NCI-H2227 (cell line): ENCODE data around the gene LTBP4.
"Not testable (repeated sequence)": the region's sequence is repeated elsewhere in the genome, so short reads cannot be mapped to it uniquely, and the experiment has no call there.

Source experiments
- DNase-seq: peaks from one replicate; lab custom pipeline; 2025; ENCODE audit not compliant: unreplicated experiment; lab: John Stamatoyannopoulos, UW

The LTBP4 gene

DNA sequence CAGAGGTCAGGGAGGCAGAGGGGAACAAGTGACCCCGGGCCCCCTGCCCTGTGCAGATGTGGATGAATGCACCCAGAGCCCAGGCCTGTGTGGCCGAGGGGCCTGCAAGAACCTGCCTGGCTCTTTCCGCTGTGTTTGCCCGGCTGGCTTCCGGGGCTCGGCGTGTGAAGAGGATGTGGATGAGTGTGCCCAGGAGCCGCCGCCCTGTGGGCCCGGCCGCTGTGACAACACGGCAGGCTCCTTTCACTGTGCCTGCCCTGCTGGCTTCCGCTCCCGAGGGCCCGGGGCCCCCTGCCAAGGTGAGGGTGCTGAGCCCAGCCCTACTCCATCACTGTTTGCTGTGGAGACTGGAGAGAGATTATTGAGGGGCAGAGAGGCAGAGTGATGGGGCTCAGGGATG lies 9.9 kb downstream of the LTBP4 start:
- no peak for DNase-seq

DNA sequence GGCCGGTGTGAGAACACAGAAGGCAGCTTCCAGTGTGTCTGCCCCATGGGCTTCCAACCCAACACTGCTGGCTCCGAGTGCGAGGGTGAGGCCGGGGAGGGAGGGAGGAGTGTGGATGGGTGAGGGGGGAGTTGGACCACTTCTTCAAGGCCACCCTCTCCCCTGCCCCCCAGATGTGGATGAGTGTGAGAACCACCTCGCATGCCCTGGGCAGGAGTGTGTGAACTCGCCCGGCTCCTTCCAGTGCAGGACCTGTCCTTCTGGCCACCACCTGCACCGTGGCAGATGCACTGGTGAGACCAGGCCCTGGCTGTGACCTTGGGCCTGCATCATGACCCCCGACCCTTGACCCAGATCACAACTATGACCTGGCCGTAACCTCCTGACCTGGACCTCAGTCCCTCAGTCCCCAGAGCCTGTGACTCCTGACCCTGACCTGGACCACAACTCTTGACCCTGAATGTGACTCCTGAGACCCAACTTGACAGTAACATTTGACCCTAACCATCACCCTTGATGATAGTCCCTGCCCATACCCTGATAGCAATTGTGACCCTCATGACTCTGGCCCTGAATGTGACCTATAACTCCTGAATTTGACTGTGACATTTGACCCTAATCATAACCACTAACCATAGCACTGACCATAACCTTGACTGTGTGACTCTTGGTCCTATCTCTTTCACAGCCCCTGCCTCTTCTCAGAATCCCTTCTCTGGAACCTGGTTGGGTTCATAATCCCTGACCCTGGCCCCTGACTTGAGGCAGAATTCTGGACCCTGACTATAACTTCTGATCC lies 10.9 kb downstream of the LTBP4 start:
- no peak for DNase-seq

DNA sequence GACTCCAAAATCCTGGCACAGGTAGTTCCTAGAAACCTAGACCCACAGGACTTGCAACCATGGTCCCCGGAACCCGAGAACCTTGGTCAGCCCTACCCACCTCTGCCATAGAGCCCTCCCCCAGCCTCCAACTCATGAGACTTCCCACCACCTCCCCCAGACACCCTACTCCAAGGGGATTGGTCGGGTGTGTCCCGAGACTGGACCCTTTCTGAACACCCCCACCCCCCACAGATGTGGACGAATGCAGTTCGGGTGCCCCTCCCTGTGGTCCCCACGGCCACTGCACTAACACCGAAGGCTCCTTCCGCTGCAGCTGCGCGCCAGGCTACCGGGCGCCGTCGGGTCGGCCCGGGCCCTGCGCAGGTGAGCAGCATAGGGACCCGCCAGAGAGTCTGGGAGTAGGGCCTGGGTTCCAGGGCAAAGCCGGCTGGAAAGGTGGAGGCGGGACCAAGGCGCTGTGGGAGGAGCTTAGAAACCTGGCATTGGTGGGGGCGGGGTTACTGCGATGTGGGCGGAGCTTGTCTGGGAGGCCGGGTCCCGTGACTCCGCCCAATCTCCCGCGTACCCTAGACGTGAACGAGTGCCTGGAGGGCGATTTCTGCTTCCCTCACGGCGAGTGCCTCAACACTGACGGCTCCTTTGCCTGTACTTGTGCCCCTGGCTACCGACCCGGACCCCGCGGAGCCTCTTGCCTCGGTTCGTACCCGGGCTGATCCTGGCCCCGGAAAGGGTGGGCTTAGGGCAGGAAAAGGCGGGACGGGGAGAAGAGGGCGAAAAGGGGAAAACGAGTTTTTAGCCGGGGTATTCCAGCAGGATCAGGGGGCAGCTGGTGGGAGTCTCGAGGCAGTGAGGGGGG lies 11.9 kb downstream of the LTBP4 start:
- peak; percentile 94 for DNase-seq

DNA sequence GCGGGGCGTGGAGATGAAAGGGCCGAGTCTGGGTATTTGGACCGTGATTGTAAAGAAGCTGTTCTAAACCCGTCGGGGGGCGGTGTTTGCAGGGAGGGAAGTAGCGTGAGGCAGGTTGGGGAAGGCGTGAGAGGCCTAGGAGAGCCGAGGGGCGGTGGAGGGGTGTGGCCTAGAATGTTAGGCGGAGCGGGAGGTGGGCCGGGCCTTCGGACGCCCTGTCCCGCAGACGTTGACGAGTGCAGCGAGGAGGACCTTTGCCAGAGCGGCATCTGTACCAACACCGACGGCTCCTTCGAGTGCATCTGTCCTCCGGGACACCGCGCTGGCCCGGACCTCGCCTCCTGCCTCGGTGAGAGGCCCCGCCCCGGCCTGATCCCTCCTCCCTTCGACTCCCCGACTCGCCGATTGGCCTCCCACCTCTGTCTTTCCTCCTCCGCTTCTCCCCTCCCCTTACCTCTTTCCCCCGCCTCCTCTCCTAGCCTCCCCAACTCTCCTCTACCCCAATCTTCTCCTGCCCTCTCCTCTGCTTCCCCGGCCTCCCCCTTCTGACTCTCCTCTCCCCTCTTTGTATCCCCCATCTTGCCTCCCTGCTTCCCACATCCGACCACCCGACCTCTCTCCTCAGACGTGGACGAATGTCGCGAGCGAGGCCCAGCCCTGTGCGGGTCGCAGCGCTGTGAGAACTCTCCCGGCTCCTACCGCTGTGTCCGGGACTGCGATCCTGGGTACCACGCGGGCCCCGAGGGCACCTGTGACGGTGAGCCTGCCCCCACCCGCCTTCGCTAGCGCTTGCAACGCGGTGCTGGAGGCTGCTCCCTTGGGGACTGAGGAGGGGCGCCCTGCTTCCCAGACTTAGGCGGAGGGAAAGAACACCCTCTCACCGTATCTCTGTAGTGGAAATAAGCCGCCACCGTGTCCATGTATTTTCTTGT lies 12.8 kb downstream of the LTBP4 start:
- peak; percentile 99 for DNase-seq

DNA sequence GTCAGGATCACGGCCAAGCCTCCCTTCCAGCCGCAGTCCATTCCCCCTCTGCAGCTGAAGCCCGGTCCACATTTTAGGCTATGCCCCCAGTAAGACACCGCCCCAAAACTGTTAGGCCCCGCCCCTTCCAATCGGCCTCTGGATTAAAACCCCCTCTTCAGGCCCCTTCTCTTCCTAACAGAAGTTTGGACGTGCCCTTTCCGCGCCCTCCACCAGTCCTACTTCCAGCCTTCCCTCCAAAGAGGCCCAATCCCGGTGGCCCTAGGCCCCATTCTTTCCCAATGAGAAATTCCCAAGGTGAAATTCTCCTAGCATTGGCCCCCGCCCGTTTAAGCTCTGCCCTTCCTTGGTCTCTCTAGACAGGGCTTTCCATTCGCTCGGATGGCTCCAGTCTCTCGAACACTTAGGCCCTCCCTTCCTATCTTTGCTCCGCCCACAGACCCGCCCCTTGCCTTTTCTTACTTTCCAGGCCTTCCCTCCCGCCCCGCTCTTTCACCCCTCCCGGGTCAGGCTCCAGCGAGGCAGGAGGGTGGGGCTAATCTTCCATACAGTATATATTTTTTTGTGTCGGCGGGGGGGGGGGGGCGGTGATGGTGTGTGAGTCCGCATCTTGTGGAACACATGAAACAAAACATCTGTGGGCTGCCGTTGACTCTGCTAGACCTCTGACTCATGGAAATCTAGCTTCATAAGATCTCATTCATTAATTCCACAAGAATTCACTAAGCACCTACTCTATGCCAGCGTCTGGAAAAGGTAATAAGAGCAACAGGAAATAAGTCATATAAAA lies 13.6 kb downstream of the LTBP4 start:
- peak; percentile 95 for DNase-seq

DNA sequence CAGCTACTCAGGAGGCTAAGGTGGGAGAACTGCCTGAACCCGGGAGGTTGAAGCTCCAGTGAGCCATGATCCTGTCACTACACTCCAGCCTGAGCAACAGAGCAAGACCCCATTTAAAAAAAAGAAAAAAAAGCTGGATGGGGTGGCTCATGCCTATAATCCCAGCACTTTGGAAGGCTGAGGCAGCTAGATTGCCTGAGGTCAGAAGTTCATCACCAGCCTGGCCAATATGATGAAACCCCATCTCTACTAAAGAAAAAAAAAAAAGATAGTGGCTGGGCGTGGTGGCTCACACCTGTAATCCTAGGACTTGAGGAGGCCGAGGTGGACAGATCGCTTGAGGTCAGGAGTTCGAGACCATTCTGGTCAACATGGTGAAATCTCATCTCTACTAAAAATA lies 15.0 kb downstream of the LTBP4 start:
- no peak for DNase-seq

DNA sequence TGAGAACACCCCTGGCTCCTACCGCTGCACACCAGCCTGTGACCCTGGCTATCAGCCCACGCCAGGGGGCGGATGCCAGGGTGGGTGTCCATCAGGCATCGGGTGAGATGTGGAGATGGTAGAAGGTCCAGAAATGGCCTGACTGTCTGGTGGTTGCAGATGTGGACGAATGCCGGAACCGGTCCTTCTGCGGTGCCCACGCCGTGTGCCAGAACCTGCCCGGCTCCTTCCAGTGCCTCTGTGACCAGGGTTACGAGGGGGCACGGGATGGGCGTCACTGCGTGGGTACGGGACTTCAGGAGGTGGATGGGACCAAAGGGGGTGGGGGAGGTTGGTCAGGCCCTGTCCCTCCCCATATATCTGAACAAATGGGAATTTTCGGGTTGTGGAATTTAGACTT lies 15.8 kb downstream of the LTBP4 start:
- no peak for DNase-seq

DNA sequence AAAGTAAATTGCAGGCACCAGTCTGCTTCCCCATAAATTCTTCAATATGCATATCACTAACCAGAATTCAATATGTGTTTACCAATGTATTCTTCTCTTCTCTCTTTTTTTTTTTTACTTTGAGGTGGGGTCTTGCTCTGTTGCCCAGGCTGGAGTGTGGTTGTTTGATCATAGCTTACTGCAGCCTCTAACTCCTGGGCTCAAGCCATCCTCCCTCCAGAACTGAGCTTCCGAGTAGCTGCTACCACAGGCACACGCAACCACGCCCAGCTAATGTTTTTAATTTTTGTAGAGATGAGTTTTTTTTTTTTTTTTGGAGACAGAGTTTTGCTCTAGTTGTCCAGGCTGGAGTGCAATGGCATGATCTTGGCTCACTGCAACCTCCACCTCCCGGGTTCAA lies 16.8 kb downstream of the LTBP4 start:
- DNase-seq = no peak

DNA sequence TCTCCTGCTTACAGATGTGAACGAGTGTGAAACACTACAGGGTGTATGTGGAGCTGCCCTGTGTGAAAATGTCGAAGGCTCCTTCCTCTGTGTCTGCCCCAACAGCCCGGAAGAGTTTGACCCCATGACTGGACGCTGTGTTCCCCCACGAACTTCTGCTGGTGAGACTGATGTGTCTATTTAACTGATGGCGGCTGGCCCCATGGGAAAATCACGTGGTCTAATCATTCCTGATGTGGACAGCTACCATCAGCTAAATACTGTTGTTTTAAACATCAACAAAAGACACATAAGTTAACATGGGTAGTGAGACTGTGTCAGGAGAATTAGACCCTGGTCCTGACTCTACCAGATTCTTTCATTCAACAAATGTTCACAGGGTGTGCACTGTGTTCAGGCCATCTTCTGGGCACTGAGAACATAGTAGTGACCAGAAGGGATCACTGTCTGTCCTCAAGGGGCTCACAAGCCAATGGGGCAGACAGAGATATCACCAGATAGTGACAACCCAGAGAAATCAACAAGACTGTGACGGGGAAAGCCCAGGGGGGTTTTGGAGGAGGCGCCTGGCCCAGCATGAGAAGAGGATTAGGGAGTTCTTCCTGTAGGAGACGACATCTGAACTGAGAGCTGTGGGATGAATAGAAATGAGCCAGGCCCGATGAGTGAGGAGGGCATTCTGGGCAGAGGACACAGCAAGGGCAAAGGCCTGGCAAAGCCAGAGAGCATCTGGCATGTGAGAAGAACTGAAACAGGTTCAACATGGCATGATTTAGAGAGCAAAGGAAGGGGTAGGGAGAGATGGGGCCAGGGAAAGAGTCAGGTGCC lies 18.4 kb downstream of the LTBP4 start:
- DNase-seq = no peak

DNA sequence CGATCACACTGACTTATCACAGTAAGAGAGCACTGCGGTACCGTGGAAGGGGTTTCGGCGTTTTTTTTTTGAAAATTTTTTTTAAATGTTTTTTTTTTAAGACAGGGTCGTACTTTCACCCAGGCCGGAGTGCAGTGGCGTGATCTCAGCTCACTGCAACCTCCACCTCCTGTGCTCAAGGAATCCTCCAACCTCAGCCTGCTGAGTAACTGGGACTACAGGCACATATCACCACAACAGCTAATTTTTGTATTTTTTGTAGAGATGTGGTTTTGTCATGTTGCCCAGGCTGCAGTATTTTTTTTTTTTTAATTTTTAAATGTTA lies 19.0 kb downstream of the LTBP4 start:
- no peak for DNase-seq

DNA sequence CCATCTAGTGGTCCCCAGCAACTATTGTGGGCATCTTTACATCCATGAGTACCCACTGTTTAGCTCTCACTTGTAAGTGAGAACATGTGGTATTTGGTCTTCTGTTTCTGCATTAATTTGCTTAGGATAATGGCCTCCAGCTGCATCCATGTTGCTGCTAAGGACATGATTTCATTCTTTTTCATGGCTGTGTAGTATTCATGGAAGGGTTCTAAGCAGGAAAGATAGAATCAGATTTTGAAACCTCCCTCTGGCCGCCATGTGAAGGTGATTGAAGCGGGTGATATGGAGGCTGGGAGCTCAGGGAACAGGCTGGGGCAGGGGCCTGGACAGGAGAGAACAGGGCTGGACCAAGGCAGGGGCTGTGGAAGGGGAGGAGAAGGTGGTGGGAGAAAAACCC lies 20.1 kb downstream of the LTBP4 start:
- DNase-seq = no peak

DNA sequence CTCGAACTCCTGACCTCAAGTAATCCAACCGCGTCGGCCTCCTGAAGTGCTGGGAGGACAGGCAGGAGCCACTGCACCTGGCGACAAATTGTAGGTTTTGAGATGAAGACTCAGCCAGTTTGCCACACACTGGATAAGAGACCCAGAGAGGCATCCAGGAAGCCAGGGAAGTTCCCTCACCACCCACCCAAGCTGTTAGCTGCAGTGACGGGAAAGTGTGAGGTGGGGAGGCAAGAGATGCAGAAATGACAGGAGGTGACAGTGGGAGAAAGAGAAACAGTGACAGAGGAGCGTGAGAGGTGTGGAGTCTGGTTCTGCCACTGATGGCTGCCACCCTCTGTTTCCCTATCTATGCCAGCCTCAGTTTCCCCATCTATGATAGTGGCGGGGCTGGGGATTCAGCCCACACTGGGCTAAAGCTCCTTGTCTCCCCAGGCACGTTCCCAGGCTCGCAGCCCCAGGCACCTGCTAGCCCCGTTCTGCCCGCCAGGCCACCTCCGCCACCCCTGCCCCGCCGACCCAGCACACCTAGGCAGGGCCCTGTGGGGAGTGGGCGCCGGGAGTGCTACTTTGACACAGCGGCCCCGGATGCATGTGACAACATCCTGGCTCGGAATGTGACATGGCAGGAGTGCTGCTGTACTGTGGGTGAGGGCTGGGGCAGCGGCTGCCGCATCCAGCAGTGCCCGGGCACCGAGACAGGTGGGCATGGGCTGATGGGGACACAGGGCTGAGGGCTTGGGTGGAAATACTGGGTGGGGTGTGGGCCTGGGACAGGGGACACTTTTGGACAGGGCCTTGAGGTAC lies 21.0 kb downstream of the LTBP4 start:
- DNase-seq = no peak

DNA sequence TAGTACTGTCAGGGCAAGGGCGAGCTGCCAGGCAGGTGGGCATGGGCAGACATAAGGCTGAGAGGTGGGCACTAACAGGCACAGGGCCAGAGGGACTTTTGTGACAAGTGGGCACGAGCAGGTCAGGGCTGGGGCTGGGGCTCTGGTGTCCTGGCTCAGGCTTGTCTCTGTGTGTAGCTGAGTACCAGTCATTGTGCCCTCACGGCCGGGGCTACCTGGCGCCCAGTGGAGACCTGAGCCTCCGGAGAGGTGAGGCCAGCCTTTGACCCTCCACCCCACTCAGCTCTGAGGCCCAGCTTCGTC lies 21.6 kb downstream of the LTBP4 start:
- DNase-seq = no peak

DNA sequence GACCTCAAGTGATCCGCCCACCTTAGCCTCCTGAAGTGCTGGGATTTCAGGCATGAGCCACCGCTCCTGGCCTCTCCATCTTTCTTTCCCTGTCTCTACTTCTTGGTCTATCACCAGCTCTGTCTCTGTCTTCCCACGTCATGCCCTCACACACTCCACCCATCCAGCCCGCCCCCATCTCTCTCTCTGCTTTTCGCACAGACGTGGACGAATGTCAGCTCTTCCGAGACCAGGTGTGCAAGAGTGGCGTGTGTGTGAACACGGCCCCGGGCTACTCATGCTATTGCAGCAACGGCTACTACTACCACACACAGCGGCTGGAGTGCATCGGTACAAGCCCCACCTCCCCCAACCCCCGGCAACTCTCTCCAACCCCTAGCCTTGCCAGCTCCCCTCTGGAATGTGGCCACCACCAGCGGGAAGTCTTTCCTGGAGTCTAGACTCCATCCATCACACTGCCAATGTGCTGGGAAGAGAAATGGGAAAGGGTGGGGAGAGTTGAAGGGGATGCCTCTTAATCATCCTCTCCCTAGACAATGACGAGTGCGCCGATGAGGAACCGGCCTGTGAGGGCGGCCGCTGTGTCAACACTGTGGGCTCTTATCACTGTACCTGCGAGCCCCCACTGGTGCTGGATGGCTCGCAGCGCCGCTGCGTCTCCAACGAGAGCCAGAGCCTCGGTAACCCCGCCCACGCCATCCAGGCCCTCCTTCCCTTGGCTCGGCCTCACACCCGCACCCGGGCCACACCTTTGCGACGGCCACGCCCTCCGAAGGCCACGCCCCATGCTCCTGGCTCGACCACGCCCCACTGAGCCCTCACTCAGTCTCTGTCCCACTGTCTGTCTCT lies 22.5 kb downstream of the LTBP4 start:
- peak; percentile 98 for DNase-seq

DNA sequence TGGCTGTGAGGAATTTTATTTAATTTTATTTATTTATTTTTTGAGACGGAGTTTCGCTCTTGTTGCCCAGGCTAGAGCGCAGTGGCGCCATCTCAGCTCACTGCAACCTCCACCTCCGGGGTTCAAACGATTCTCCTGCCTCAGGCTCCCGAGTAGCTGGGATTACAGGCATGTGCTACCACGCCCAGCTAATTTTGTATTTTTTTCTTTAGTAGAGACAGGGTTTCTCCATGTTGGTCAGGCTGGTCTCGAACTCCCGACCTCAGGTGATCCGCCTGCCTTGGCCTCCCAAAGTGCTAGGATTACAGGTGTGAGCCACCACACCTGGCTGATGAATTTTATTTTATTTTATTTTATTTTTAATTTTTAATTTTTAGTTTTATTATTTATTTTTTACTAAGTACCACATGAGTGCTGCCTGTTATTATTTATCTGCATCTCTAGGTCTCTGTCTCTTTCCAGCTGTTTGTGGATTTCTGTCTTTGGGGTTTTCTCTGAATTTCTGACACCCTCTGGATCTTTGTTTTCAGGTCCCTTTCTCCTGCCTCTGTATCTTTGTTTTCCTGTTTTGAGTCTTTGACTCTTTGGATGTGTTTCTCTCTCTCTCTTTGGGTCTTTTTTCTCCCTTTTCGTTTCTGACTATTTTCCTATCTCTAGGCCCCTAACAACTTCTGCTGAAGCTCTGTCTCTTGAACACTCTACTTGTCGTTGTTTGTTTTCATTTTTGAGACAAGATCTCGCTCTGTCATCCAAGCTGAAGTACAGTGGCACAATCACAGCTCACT lies 23.4 kb downstream of the LTBP4 start:
- DNase-seq = not testable (repeated sequence)

DNA sequence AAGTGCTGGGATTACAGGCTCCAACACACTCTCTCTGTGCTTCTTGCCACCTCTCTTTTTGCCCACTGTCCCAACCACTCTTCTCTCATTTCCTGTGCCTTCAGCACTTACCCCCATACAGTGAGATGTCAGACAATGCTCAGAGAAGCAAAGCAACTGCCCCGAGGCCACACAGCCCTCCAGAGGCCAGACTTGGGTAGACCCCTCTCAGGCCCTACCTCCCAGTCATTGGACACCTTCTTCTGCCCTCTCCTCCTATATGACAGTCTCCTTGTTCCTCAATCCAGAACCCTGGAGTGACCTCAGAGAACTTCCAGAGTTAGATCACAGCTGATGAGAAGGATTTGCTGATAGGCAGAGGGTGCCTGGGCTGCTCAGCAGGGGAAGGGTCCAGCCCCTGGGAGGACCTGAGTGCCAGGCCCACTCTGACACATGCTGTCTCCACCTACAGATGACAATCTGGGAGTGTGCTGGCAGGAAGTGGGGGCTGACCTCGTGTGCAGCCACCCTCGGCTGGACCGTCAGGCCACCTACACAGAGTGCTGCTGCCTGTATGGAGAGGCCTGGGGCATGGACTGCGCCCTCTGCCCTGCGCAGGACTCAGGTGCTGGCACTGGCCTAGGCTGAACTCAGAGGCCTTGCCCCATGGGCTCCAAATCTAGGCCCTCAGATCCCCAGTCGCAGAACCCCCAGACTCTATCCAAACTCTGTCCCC lies 24.4 kb downstream of the LTBP4 start:
- DNase-seq = no peak

DNA sequence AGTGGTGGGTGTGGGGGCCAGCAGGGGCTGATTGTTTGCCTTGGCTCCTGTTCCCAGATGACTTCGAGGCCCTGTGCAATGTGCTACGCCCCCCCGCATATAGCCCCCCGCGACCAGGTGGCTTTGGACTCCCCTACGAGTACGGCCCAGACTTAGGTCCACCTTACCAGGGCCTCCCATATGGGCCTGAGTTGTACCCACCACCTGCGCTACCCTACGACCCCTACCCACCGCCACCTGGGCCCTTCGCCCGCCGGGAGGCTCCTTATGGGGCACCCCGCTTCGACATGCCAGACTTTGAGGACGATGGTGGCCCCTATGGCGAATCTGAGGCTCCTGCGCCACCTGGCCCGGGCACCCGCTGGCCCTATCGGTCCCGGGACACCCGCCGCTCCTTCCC lies 25.7 kb downstream of the LTBP4 start:
- DNase-seq = no peak
